Head of caudate nucleus (tissue), 42 donors: ENCODE results near the gene DSC3.
"Not testable (repeated sequence)": the region's sequence is repeated elsewhere in the genome, so short reads cannot be mapped to it uniquely, and the experiment has no call there.

Experiments
- DNase-seq, 42 donors: peaks; one replicate each; pipeline versions ENCODE4 v3.0.0 to v3.0.0-alpha.2; 2020 to 2021; ENCODE audit warnings: mixed read lengths in 7 of 42
- intact Hi-C: fragments of 100-400 bp; cut with DNase I; formaldehyde crosslinking; loops from one replicate; pipeline ENCODE4 v1.15.0; 2022

The DSC3 gene

GRCh38 chr18:30987467-30988241 lies 54.9 kb downstream of the DSC3 start:
- intact Hi-C loops = no loop called here
- DNase-seq = no peak

- DNase-seq = no peak
Measured at GRCh38 chr18:30985753-30986152, 56.8 kb downstream of the DSC3 start.

GRCh38 chr18:30982285-30982992 lies 60.1 kb downstream of the DSC3 start:
- no peak for DNase-seq
- intact Hi-C loops = no loop called here

More at GRCh38 chr18:30985753-30986152, 56.8 kb downstream of the DSC3 start:
- intact Hi-C loops = no loop called here

- intact Hi-C loops, DNase-seq: not testable (repeated sequence)
Measured at GRCh38 chr18:30978091-30978490, 64.5 kb downstream of the DSC3 start.

- DNase-seq = no peak
- intact Hi-C loops = no loop called here
Measured at GRCh38 chr18:30971338-30971956, 71.1 kb downstream of the DSC3 start.

GRCh38 chr18:30970196-30970816 lies 72.2 kb downstream of the DSC3 start:
- DNase-seq = peak in 6 of 42 donors; percentile 3 to 41 (median 10)

GRCh38 chr18:30969670-30970170 lies 72.8 kb downstream of the DSC3 start:
- intact Hi-C loops = no loop called here

More at GRCh38 chr18:30970196-30970816, 72.2 kb downstream of the DSC3 start:
- intact Hi-C loops = no loop called here

GRCh38 chr18:30967701-30968100 lies 74.8 kb downstream of the DSC3 start:
- intact Hi-C loops = no loop called here
- no peak for DNase-seq

More at GRCh38 chr18:30969670-30970170, 72.8 kb downstream of the DSC3 start:
- DNase-seq = no peak

- DNase-seq = no peak
- intact Hi-C loops = no loop called here
Measured at GRCh38 chr18:30965237-30965636, 77.3 kb downstream of the DSC3 start.

- no peak for DNase-seq
- intact Hi-C loops = no loop called here
Measured at GRCh38 chr18:30960661-30961060, 81.9 kb downstream of the DSC3 start.

- no peak for DNase-seq
- intact Hi-C loops = no loop called here
Measured at GRCh38 chr18:30957066-30957465, 85.5 kb downstream of the DSC3 start.

GRCh38 chr18:30954262-30954661 lies 88.3 kb downstream of the DSC3 start:
- DNase-seq = no peak
- intact Hi-C loops = no loop called here

- DNase-seq = peak in 3 of 42 donors; percentile 1 to 38 (median 6)
- intact Hi-C loops = no loop called here
Measured at GRCh38 chr18:30945761-30946160, 96.8 kb downstream of the DSC3 start.

GRCh38 chr18:30944773-30945417 lies 97.6 kb downstream of the DSC3 start:
- no peak for DNase-seq
- intact Hi-C loops = no loop called here

- intact Hi-C loops = no loop called here
- DNase-seq = no peak
Measured at GRCh38 chr18:30940952-30941539, 101.5 kb downstream of the DSC3 start.
